Measurements from ENCODE around the gene REXO1.

GRCh38 chr19:1863328-1863637, 15.0 kb upstream of the REXO1 start, which contains the start of gene KLF16:
- TF ChIP-seq EZH2 (IDR thresholded peaks at IDR 0.05) (no peak), POLR2AphosphoS5 (IDR thresholded peaks at IDR 0.05; ENCODE audit: borderline replicate concordance, low read depth, low read length) (no peak)
